NCI-H2029 (cell line): ENCODE data around the gene CLMN.
A peak's percentile ranks its signal among the peaks of the same experiment; 100 is the strongest.

Experiments
- DNase-seq: peaks from one replicate; lab custom pipeline; 2025; lab: John Stamatoyannopoulos, UW

The CLMN gene

GRCh38 chr14:95263527-95264231 lies 56.0 kb downstream of the CLMN start:
- DNase-seq: no peak

- DNase-seq: no peak
These were observed 57.2 kb downstream of the CLMN start for GRCh38 chr14:95262511-95262891.

GRCh38 chr14:95261616-95262510 lies 57.8 kb downstream of the CLMN start:
- no peak for DNase-seq

- DNase-seq: no peak
These were observed 59.0 kb downstream of the CLMN start for GRCh38 chr14:95260537-95261361.

- no peak for DNase-seq
These were observed 60.7 kb downstream of the CLMN start for GRCh38 chr14:95258754-95259593.

- DNase-seq: no peak
These were observed 61.6 kb downstream of the CLMN start for GRCh38 chr14:95258156-95258555.

GRCh38 chr14:95257521-95257920 lies 62.2 kb downstream of the CLMN start:
- DNase-seq: no peak

- no peak for DNase-seq
These were observed 63.0 kb downstream of the CLMN start for GRCh38 chr14:95256776-95257060.

GRCh38 chr14:95256002-95256775 lies 63.5 kb downstream of the CLMN start:
- peak; percentile 15 for DNase-seq

GRCh38 chr14:95255487-95255886 lies 64.2 kb downstream of the CLMN start:
- no peak for DNase-seq

- DNase-seq: no peak
These were observed 64.7 kb downstream of the CLMN start for GRCh38 chr14:95255013-95255412.

- DNase-seq: no peak
These were observed 65.4 kb downstream of the CLMN start for GRCh38 chr14:95254288-95254687.

- no peak for DNase-seq
These were observed 66.6 kb downstream of the CLMN start for GRCh38 chr14:95253039-95253630.

GRCh38 chr14:95252219-95252618 lies 67.5 kb downstream of the CLMN start:
- DNase-seq: no peak

- no peak for DNase-seq
These were observed 68.8 kb downstream of the CLMN start for GRCh38 chr14:95250936-95251335.

- DNase-seq: no peak
These were observed 69.5 kb downstream of the CLMN start for GRCh38 chr14:95250140-95250769.

- DNase-seq: no peak
These were observed 71.3 kb downstream of the CLMN start for GRCh38 chr14:95248432-95248831.

- DNase-seq: no peak
These were observed 72.8 kb downstream of the CLMN start for GRCh38 chr14:95246870-95247269.

GRCh38 chr14:95245334-95245733 lies 74.4 kb downstream of the CLMN start:
- DNase-seq: no peak

- DNase-seq: no peak
These were observed 75.1 kb downstream of the CLMN start for GRCh38 chr14:95244587-95244986.
